Left lung (tissue), 10 donors: ENCODE data around the gene KXD1. TPM values are rescaled to one million over a fixed set of nuclear protein-coding genes. Genes with fewer than 3 reads are reported as not detected.

Experiments used
- ATAC-seq: fragments of 200-7000 bp; cut with Tn5 transposase; one replicate; pipeline ENCODE4 v1.9.1; 2020; ENCODE audit warnings: moderate library complexity
- DNase-seq, 4 donors: peaks; one replicate each; pipeline ENCODE4 v3.0.0-alpha.2; 2013 to 2020
- H3K27ac ChIP-seq, 2 donors: fragments of 200-600 bp; sonication (generic) in 1 of 2; one replicate each; pipeline versions ENCODE4 v1.5.0 to v1.8.0; 2020 to 2021
- H3K27me3 ChIP-seq, 2 donors: fragments of 200-600 bp; sonication (generic) in 1 of 2; one replicate each; pipeline versions ENCODE4 v1.5.0 to v1.8.0; 2020 to 2021
- H3K36me3 ChIP-seq, 2 donors: fragments of 200-600 bp; sonication (generic) in 1 of 2; one replicate each; pipeline versions ENCODE4 v1.5.0 to v1.8.0; 2020 to 2021
- H3K4me1 ChIP-seq, 2 donors: fragments of 200-600 bp; one replicate each; pipeline ENCODE4 v1.8.0; 2021
- H3K4me3 ChIP-seq, 2 donors: fragments of 200-600 bp; sonication (generic) in 1 of 2; one replicate each; pipeline versions ENCODE4 v1.5.0 to v1.8.0; 2020 to 2021; ENCODE audit warnings: mild to moderate bottlenecking in 1 of 2
- H3K9me3 ChIP-seq, 2 donors: fragments of 200-600 bp; sonication (generic) in 1 of 2; one replicate each; pipeline versions ENCODE4 v1.5.0 to v1.8.0; 2020 to 2021
- intact Hi-C, 2 donors: fragments of 100-400 bp; cut with DNase I; formaldehyde crosslinking; loops; one replicate each; pipeline versions ENCODE4 v1.11.2 to v1.14.2; 2022
- polyA plus RNA-seq, 6 donors: library from polyadenylated mRNA; unstranded; fragments of 120-200 nt; gene quantifications; one replicate each; pipeline ENCODE4 v1.2.1, GENCODE V29; 2013; ENCODE audit not compliant: insufficient read length in 6 of 6
- total RNA-seq, 2 donors: library from RNA; stranded (reverse); fragmentation: NEBNext Ultra II Directional; extraction: Animal tissue kit (Norgen Biotek cat#: 25700); gene quantifications; one replicate each; pipeline ENCODE4 v1.2.1, GENCODE V29; 2021
- TF ChIP-seq, protein P1 (sequence below), 2 donors: fragments of 200-600 bp; sonication (generic) in 1 of 2; IDR thresholded peaks; one replicate each; pipeline versions ENCODE4 v1.5.0 to v1.8.0; 2021; ENCODE audit warnings: antibody characterized with exemption in 2 of 2
- donor health status: DM: no; HTN: yes; CAD: no.
- donor health status: DM: no; HTN: no; CAD: no.

The KXD1 gene
- total and polyA plus RNA-seq, 8 donors: 65.6 to 86.2 (median 71.2) TPM

DNA sequence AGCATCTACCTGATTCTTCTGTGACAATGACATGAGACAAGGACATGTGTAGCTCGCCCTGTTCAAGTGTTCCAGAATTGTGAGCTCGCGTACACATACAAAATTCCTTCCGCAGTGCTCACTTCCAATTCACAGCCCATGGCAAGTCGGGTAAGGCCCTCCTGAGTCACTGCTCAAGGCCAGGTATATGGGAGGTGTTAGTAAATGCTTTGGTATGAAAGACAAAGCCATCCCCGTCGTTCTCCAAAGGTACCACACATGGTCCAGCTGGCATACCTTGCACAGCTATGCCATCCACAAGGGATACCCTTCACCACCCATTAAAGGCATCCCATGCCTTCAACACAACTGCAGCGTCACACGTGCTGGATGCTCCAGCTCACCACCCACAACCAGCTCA lies 31.4 kb upstream of the KXD1 start:
- intact Hi-C loops: no loop called here
- H3K27me3 ChIP-seq: no peaks in the 10 kb centered on the region
- TF ChIP-seq, protein P1, sequence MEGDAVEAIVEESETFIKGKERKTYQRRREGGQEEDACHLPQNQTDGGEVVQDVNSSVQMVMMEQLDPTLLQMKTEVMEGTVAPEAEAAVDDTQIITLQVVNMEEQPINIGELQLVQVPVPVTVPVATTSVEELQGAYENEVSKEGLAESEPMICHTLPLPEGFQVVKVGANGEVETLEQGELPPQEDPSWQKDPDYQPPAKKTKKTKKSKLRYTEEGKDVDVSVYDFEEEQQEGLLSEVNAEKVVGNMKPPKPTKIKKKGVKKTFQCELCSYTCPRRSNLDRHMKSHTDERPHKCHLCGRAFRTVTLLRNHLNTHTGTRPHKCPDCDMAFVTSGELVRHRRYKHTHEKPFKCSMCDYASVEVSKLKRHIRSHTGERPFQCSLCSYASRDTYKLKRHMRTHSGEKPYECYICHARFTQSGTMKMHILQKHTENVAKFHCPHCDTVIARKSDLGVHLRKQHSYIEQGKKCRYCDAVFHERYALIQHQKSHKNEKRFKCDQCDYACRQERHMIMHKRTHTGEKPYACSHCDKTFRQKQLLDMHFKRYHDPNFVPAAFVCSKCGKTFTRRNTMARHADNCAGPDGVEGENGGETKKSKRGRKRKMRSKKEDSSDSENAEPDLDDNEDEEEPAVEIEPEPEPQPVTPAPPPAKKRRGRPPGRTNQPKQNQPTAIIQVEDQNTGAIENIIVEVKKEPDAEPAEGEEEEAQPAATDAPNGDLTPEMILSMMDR (IDR thresholded peaks at IDR 0.05): no peak

DNA sequence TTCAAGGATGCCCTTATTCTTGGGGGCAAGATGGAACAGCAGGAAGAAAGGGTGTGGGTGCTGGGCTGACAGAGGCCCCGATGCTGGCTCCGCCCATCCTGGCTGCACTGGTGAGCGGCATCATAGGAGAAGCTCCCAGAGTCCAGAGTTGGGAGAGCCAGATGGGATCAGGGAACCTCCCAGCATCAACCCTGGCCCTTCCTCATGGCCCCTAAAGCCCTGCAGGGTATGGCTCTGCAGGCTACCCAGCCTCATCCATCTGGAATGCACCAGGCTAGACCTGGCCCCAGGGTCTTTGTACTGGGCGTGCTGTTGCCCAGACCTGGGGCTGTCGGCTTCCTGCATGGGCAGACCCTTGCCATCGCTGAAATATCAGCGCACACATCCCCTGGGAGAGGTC lies 27.9 kb upstream of the KXD1 start:
- no peaks in the 10 kb centered on the region for H3K27me3 ChIP-seq
- no peaks in the 10 kb centered on the region for H3K4me1 ChIP-seq
- no peaks in the 10 kb centered on the region for H3K9me3 ChIP-seq
- no peak for ATAC-seq
- intact Hi-C loops: no loop called here
- H3K4me3 ChIP-seq: no peak overlapping the region
- H3K36me3 ChIP-seq: peaks cover 0 to 39% of the 10 kb centered on the region in 2 donors
- TF ChIP-seq, protein P1 (IDR thresholded peaks at IDR 0.05): no peak
- no peak overlapping the region for H3K27ac ChIP-seq
- DNase-seq: no peak

More for the DNA sequence above, 31.4 kb upstream of the KXD1 start:
- ATAC-seq: no peak
- Histone ChIP-seq H3K4me1 (peaks cover 0 to 5% of the 10 kb centered on the region in 2 donors), H3K27ac (no peak overlapping the region), H3K9me3 (no peaks in the 10 kb centered on the region), H3K4me3 (no peak overlapping the region), H3K36me3 (peaks cover 0 to 6% of the 10 kb centered on the region in 2 donors)
- DNase-seq: no peak

- intact Hi-C loops: no loop called here
- TF ChIP-seq, protein P1 (IDR thresholded peaks at IDR 0.05): no peak
- no peak for ATAC-seq
- Histone ChIP-seq H3K4me1 (no peaks in the 10 kb centered on the region), H3K27ac (no peak overlapping the region), H3K4me3 (no peak overlapping the region), H3K9me3 (no peaks in the 10 kb centered on the region), H3K36me3 (peaks cover 0 to 56% of the 10 kb centered on the region in 2 donors), H3K27me3 (no peaks in the 10 kb centered on the region)
- DNase-seq: no peak
These were observed 26.2 kb upstream of the KXD1 start for GRCh38 chr19:18531485-18531884.

GRCh38 chr19:18532168-18532890 lies 25.3 kb upstream of the KXD1 start:
- H3K36me3 ChIP-seq: peaks cover 0 to 65% of the 10 kb centered on the region in 2 donors
- H3K4me3 ChIP-seq: no peak overlapping the region
- no peaks in the 10 kb centered on the region for H3K4me1 ChIP-seq
- no peaks in the 10 kb centered on the region for H3K9me3 ChIP-seq
- intact Hi-C loops: no loop called here
- TF ChIP-seq, protein P1 (IDR thresholded peaks at IDR 0.05): no peak
- ATAC-seq (no peak), DNase-seq (no peak)
- H3K27ac ChIP-seq: no peak overlapping the region
- H3K27me3 ChIP-seq: no peaks in the 10 kb centered on the region

- TF ChIP-seq, protein P1 (IDR thresholded peaks at IDR 0.05): no peak
- peaks cover 0 to 72% of the 10 kb centered on the region in 2 donors for H3K36me3 ChIP-seq
- ATAC-seq (no peak), DNase-seq (no peak)
- no peak overlapping the region for H3K4me3 ChIP-seq
- no peak overlapping the region for H3K27ac ChIP-seq
- no peaks in the 10 kb centered on the region for H3K4me1 ChIP-seq
- no peaks in the 10 kb centered on the region for H3K27me3 ChIP-seq
- intact Hi-C loops: no loop called here
- H3K9me3 ChIP-seq: no peaks in the 10 kb centered on the region
These were observed 24.6 kb upstream of the KXD1 start for GRCh38 chr19:18533058-18533457.
